ENCODE data around the gene ANKFN1.

The ANKFN1 gene

DNA sequence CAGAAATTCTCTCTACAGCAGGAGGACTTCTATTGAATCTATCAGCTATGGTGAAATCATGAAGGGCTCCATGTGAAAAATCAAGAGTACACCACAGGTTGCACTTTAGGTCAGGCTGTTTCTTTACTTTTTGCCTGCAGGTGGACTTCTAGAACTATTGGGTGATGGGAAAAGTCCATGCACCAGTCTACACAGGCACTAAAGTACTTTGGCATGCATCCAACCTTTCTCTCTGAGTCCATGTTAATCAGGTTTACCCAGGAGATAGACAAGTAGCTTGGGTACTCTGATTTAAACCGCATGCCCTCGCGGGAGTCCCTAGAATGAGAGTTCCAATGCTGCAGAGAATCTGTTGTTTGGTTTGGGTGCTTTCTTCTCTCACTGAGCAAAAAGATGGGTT, 9.1 kb upstream of the ANKFN1 start:
- no peaks in the 10 kb centered on the region for H4K20me1 ChIP-seq (ENCODE audit: insufficient read depth, low read length)
- H3K9me2 ChIP-seq (replicated peaks; ENCODE audit: insufficient read depth, low read length), result no peaks in the 10 kb centered on the region
- no peak for DNase-seq
- H3K27ac ChIP-seq (ENCODE audit: low read length), result no peak overlapping the region
- no peak overlapping the region for H2AFZ ChIP-seq (ENCODE audit: low read length)
- H3K9me3 ChIP-seq (replicated peaks; ENCODE audit: insufficient read depth, low read length), result no peaks in the 10 kb centered on the region
- H3K27me3 ChIP-seq (replicated peaks; ENCODE audit: insufficient read depth, low read length), result no peaks in the 10 kb centered on the region
- no peak overlapping the region for H3K4me3 ChIP-seq (ENCODE audit: low read length)
- no peaks in the 10 kb centered on the region for H3K79me2 ChIP-seq (ENCODE audit: low read length)
- no peaks in the 10 kb centered on the region for H3K4me1 ChIP-seq (ENCODE audit: low read length)
- no peaks in the 10 kb centered on the region for H3K36me3 ChIP-seq (replicated peaks; ENCODE audit: insufficient read depth, low read length)
- TF ChIP-seq EZH2phosphoT487 (IDR thresholded peaks at IDR 0.05; ENCODE audit: low read length), result no peak
- no peak for TF ChIP-seq EZH2 (optimal IDR thresholded peaks at IDR 0.05; ENCODE audit: low read depth, low read length)
- TF ChIP-seq, protein P1, sequence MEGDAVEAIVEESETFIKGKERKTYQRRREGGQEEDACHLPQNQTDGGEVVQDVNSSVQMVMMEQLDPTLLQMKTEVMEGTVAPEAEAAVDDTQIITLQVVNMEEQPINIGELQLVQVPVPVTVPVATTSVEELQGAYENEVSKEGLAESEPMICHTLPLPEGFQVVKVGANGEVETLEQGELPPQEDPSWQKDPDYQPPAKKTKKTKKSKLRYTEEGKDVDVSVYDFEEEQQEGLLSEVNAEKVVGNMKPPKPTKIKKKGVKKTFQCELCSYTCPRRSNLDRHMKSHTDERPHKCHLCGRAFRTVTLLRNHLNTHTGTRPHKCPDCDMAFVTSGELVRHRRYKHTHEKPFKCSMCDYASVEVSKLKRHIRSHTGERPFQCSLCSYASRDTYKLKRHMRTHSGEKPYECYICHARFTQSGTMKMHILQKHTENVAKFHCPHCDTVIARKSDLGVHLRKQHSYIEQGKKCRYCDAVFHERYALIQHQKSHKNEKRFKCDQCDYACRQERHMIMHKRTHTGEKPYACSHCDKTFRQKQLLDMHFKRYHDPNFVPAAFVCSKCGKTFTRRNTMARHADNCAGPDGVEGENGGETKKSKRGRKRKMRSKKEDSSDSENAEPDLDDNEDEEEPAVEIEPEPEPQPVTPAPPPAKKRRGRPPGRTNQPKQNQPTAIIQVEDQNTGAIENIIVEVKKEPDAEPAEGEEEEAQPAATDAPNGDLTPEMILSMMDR (IDR thresholded peaks at IDR 0.05; ENCODE audit: low read length), result no peak
- no peak overlapping the region for H3K4me2 ChIP-seq (ENCODE audit: low read depth, low read length)
- no peak overlapping the region for H3K9ac ChIP-seq (ENCODE audit: low read length)
- H3F3A ChIP-seq (ENCODE audit: insufficient read depth, low read length), result no peaks in the 10 kb centered on the region

DNA sequence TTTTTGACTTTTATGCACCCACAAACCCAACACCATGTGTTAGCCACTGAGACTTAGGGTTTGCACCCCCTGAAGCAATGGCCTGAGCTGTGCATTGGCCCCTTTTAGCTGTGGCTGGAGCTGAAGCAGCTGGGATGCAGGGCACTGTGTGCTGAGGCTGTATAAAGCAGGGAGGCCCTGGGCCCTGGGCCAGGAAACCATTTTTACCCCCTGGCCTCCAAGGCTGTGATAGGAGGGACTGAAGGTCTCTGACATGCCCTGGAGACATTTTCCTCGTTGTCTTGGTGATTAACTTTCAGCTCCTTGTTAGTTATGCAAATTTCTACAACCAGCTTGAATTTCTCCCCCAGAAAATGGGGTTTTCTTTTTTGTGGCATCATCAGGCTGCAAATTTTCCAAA, 6.7 kb upstream of the ANKFN1 start:
- Histone ChIP-seq H3K9me2 (replicated peaks; ENCODE audit: insufficient read depth, low read length) (no peaks in the 10 kb centered on the region), H3F3A (ENCODE audit: insufficient read depth, low read length) (no peaks in the 10 kb centered on the region), H3K27me3 (replicated peaks; ENCODE audit: insufficient read depth, low read length) (no peaks in the 10 kb centered on the region), H3K27ac (ENCODE audit: low read length) (no peak overlapping the region), H3K36me3 (replicated peaks; ENCODE audit: insufficient read depth, low read length) (no peaks in the 10 kb centered on the region), H2AFZ (ENCODE audit: low read length) (no peak overlapping the region), H3K4me2 (ENCODE audit: low read depth, low read length) (no peak overlapping the region), H3K79me2 (ENCODE audit: low read length) (no peaks in the 10 kb centered on the region), H3K9me3 (replicated peaks; ENCODE audit: insufficient read depth, low read length) (no peaks in the 10 kb centered on the region), H3K4me3 (ENCODE audit: low read length) (no peak overlapping the region), H3K9ac (ENCODE audit: low read length) (no peak overlapping the region), H4K20me1 (ENCODE audit: insufficient read depth, low read length) (no peaks in the 10 kb centered on the region), H3K4me1 (ENCODE audit: low read length) (no peaks in the 10 kb centered on the region)
- TF ChIP-seq, protein P1 (IDR thresholded peaks at IDR 0.05; ENCODE audit: low read length), result no peak
- TF ChIP-seq EZH2phosphoT487 (IDR thresholded peaks at IDR 0.05; ENCODE audit: low read length) (no peak), EZH2 (optimal IDR thresholded peaks at IDR 0.05; ENCODE audit: low read depth, low read length) (no peak)
- DNase-seq, result no peak

DNA sequence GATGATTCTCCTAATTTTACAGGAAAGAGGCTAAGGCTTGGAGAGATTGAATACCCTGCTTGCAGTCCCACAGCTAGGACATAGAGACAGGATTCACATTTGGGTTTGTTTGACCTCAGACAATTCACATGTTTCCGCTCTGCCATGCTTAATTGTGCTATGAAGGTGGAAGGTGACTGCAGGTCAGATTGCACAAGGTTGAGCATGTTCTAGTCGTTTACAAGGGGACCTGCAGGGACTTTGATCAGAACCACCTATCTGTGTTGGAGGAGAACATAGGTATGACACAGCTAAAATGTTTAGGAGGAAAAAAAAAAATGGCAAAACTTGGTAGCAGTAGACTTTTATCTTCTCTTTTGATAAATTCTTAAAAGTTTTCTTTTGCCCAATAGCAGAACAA, 4.9 kb upstream of the ANKFN1 start:
- TF ChIP-seq EZH2phosphoT487 (IDR thresholded peaks at IDR 0.05; ENCODE audit: low read length), result no peak
- TF ChIP-seq EZH2 (optimal IDR thresholded peaks at IDR 0.05; ENCODE audit: low read depth, low read length), result no peak
- TF ChIP-seq, protein P1 (IDR thresholded peaks at IDR 0.05; ENCODE audit: low read length), result no peak
- Histone ChIP-seq H3K4me1 (ENCODE audit: low read length) (no peaks in the 10 kb centered on the region), H4K20me1 (ENCODE audit: insufficient read depth, low read length) (no peaks in the 10 kb centered on the region), H3K27me3 (replicated peaks; ENCODE audit: insufficient read depth, low read length) (no peaks in the 10 kb centered on the region), H3F3A (ENCODE audit: insufficient read depth, low read length) (no peaks in the 10 kb centered on the region), H2AFZ (ENCODE audit: low read length) (no peak overlapping the region), H3K9me2 (replicated peaks; ENCODE audit: insufficient read depth, low read length) (no peaks in the 10 kb centered on the region), H3K4me2 (ENCODE audit: low read depth, low read length) (no peak overlapping the region), H3K36me3 (replicated peaks; ENCODE audit: insufficient read depth, low read length) (no peaks in the 10 kb centered on the region), H3K9me3 (replicated peaks; ENCODE audit: insufficient read depth, low read length) (no peaks in the 10 kb centered on the region), H3K79me2 (ENCODE audit: low read length) (no peaks in the 10 kb centered on the region), H3K4me3 (ENCODE audit: low read length) (no peak overlapping the region), H3K27ac (ENCODE audit: low read length) (no peak overlapping the region), H3K9ac (ENCODE audit: low read length) (no peak overlapping the region)
- DNase-seq, result no peak

Measured in MM.1S (cell line).